Measurements from ENCODE around the gene CUBN. TPM values are rescaled to one million over a fixed set of nuclear protein-coding genes. Genes with fewer than 3 reads are reported as not detected.

CUBN gene
- total RNA-seq, 1 donor from 2014 or later = 1.3 TPM

DNA sequence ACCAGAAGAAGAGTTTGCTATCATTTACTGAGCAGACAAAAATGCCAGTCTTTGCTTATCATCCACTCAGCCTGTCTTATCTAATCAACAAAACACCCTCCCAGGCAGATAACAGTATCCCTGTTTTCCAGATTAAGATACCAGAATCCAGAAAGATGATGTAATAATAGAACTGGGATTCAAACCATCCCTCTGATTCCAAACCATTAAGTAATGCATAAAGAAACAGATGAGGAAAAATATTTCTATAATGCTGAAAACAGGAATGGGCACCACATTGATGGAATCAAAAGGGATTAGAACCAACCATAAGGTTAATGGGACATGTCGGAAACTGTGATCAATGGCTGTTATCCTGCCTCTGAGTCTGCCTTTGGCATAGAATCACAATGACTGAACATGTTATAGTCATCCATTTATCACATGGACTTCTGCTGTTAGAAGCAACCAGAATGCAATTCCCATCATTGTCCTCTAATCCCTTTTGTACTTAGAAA lies 220.3 kb downstream of the CUBN start:
- H3K27me3 ChIP-seq = no peaks in the 10 kb centered on the region
- intact Hi-C loops (cut with DNase I) = no loop called here
- no peak overlapping the region for H3K27ac ChIP-seq
- TF ChIP-seq, protein P1, sequence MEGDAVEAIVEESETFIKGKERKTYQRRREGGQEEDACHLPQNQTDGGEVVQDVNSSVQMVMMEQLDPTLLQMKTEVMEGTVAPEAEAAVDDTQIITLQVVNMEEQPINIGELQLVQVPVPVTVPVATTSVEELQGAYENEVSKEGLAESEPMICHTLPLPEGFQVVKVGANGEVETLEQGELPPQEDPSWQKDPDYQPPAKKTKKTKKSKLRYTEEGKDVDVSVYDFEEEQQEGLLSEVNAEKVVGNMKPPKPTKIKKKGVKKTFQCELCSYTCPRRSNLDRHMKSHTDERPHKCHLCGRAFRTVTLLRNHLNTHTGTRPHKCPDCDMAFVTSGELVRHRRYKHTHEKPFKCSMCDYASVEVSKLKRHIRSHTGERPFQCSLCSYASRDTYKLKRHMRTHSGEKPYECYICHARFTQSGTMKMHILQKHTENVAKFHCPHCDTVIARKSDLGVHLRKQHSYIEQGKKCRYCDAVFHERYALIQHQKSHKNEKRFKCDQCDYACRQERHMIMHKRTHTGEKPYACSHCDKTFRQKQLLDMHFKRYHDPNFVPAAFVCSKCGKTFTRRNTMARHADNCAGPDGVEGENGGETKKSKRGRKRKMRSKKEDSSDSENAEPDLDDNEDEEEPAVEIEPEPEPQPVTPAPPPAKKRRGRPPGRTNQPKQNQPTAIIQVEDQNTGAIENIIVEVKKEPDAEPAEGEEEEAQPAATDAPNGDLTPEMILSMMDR (IDR thresholded peaks at IDR 0.05) = no peak
- no peak for DNase-seq
- no peak for ATAC-seq
- no peak overlapping the region for H3K4me3 ChIP-seq
- H3K9me3 ChIP-seq = no peaks in the 10 kb centered on the region
- H3K4me1 ChIP-seq = no peaks in the 10 kb centered on the region
- H3K36me3 ChIP-seq = no peaks in the 10 kb centered on the region

DNA sequence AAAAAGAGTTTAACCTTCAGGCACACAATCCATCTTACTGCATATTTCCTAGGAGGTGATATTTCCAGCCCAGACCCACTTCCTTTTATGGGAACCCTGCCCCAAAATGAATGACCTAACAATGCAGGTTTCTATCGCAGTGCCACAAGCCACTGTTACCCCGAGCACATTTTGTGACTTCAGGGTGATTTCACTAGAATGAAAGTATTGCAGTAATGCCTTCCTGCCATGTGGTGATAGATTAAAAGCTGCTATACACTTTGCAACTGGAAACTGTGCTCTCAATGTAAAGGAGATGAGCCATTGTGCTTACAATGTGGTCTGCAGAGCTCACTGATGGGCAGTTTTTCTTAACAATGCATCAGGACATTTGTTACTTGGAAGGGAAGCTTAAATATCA lies 221.9 kb downstream of the CUBN start:
- H3K4me3 ChIP-seq = no peak overlapping the region
- H3K27me3 ChIP-seq = no peaks in the 10 kb centered on the region
- ATAC-seq (no peak), DNase-seq (no peak)
- TF ChIP-seq, protein P1 (IDR thresholded peaks at IDR 0.05) = no peak
- H3K36me3 ChIP-seq = no peaks in the 10 kb centered on the region
- H3K9me3 ChIP-seq = no peaks in the 10 kb centered on the region
- no peak overlapping the region for H3K27ac ChIP-seq
- intact Hi-C loops (cut with DNase I) = no loop called here
- H3K4me1 ChIP-seq = no peaks in the 10 kb centered on the region

DNA sequence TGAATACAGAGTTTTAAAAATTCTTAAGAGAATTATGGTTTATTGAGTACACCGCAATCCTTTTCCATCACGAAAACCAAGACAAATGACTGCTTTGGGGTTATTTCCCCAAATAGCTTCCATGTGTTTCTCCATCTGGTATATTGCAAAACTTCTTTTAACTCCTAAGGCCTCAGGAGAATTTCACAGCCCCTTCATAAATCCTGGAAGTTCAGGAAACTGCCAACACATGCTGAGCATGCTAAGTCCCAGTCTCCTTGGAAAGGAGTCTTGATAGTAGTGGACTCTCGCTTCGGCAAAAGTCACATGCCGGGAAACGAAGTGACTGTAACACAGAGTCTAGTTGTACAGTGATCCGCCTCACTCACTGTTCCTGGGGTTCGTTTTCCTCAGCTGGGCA lies 224.3 kb downstream of the CUBN start:
- TF ChIP-seq, protein P1 (IDR thresholded peaks at IDR 0.05) = no peak
- no peak for ATAC-seq
- H3K36me3 ChIP-seq = no peaks in the 10 kb centered on the region
- no peaks in the 10 kb centered on the region for H3K27me3 ChIP-seq
- H3K4me3 ChIP-seq = no peak overlapping the region
- no peak for DNase-seq
- H3K4me1 ChIP-seq = no peaks in the 10 kb centered on the region
- intact Hi-C loops (cut with DNase I) = no loop called here
- no peak overlapping the region for H3K27ac ChIP-seq
- H3K9me3 ChIP-seq = no peaks in the 10 kb centered on the region

DNA sequence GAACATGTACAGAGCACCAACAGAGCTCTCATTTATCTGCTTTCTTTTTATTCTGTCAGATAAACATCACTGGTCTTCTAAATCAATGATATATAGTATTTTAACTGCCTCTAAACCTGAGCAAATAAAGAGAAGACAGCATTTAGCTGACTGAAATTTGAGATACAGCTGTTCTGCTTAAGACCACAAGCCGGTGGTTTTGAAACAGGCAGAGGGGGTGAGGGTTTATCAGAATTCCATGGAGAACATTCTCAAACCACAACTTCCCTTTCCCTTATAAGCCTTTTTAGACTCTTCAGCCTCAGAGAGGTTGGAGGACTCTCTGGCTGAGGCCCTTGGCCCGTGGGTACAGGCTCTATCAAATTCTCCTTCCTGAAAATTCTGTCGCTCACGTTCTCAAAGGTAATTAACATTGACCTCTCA lies 225.0 kb downstream of the CUBN start:
- DNase-seq = no peak
- H3K27me3 ChIP-seq = no peaks in the 10 kb centered on the region
- H3K4me1 ChIP-seq = no peaks in the 10 kb centered on the region
- ATAC-seq = peak; percentile 62
- TF ChIP-seq, protein P1 (IDR thresholded peaks at IDR 0.05) = no peak
- no peak overlapping the region for H3K27ac ChIP-seq
- H3K4me3 ChIP-seq = no peak overlapping the region
- intact Hi-C loops (cut with DNase I) = no loop called here
- H3K9me3 ChIP-seq = no peaks in the 10 kb centered on the region
- no peaks in the 10 kb centered on the region for H3K36me3 ChIP-seq

DNA sequence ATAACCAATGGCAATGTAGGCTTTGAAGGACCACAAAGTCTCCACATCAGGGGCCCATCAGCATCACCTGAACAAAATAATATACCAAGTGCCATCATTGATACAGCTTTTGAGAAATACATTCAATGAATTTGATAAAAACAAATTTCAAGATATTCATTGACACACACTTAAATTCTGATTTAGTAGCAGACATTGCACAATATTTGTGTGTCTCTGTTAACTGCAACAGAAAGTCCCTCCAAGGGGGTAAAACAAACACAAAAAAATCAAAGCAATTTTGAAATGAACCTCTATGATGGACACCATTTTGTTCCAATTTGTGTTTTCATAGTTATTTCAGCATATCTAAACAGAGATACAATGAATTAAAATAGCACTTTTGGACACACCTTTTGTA lies 225.6 kb downstream of the CUBN start:
- no peak overlapping the region for H3K4me3 ChIP-seq
- intact Hi-C loops (cut with DNase I) = no loop called here
- no peaks in the 10 kb centered on the region for H3K9me3 ChIP-seq
- H3K36me3 ChIP-seq = no peaks in the 10 kb centered on the region
- TF ChIP-seq, protein P1 (IDR thresholded peaks at IDR 0.05) = no peak
- no peaks in the 10 kb centered on the region for H3K4me1 ChIP-seq
- no peak overlapping the region for H3K27ac ChIP-seq
- ATAC-seq = no peak
- DNase-seq = no peak
- H3K27me3 ChIP-seq = no peaks in the 10 kb centered on the region

DNA sequence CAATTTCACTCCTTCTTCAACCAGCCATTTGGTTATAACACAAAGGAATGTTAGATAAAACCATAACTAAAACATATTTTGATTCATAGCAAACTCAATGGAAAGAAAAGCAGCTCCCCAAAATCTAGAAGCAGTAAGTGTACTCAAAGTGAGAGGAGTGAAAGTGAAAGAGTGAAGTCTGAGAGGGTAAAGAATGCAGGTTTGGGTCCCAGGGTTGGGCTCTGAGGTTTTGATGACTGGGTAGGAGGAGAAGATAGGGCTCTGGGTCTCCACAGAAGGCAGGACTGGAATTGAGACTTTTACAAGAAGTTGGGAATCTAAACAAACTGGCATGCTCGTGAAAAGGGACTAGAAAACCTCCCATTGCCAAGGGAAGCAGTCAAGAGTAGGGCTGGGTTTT lies 227.0 kb downstream of the CUBN start:
- Histone ChIP-seq H3K36me3 (no peaks in the 10 kb centered on the region), H3K4me1 (no peaks in the 10 kb centered on the region), H3K4me3 (no peak overlapping the region), H3K27ac (no peak overlapping the region), H3K9me3 (no peaks in the 10 kb centered on the region), H3K27me3 (no peaks in the 10 kb centered on the region)
- no peak for DNase-seq
- ATAC-seq = no peak
- intact Hi-C loops (cut with DNase I) = no loop called here
- TF ChIP-seq, protein P1 (IDR thresholded peaks at IDR 0.05) = no peak

All from upper lobe of right lung (tissue), 1 donor.